Myocyte (in vitro differentiated cells): ENCODE measurements around the gene SERINC4. TPM values are rescaled to one million over a fixed set of nuclear protein-coding genes. Genes with fewer than 3 reads are reported as not detected.
"Not testable (repeated sequence)": the region's sequence is repeated elsewhere in the genome, so short reads cannot be mapped to it uniquely, and the experiment has no call there.

Experiments used
- DNase-seq: peaks from one replicate; pipeline ENCODE4 v3.0.0-alpha.2; 2012; ENCODE audit warnings: low read depth
- polyA plus RNA-seq: library from polyadenylated mRNA; unstranded; fragments of >200 nt; gene quantifications from one replicate; pipeline ENCODE4 v1.2.1, GENCODE V29; 2012; ENCODE audit warnings: missing spikeins
- total RNA-seq: library from RNA; depleted of rRNA; stranded (reverse); fragments of >200 nt; gene quantifications from 2 replicates; pipeline ENCODE4 v1.2.3, GENCODE V29; 2014

SERINC4 gene
- total RNA-seq, result 0.10 TPM in 1 of 2 replicates, not detected in the other
- 0.09 TPM for polyA plus RNA-seq

- DNase-seq, result no peak
These were observed at the start of gene SERINC4 for GRCh38 chr15:43799945-43800285. SERINC4 (minus strand) TSS chr15:43800220; CDS start chr15:43799986, 234 bp downstream.

GRCh38 chr15:43845421-43845820, 45.4 kb upstream of the SERINC4 start:
- no peak for DNase-seq

DNA sequence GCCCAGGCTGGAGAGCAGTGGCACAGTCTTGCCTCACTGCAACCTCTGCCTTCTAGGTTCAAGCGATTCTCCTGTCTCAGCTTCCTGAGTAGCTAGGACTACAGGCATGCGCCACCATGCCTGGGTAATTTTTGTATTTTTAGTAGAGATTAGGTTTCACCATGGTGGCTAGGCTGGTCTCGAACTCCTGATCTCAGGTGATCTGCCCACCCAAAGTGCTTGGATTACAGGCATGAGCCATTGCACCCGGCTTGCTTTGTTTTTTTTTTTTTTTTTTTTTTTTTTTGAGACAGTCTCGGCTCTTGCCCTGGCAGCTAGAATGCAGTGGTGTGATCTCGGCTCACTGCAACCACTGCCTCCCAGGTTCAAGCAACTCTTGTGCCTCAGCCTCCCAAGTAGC, 32.5 kb upstream of the SERINC4 start:
- not testable (repeated sequence) for DNase-seq

DNA sequence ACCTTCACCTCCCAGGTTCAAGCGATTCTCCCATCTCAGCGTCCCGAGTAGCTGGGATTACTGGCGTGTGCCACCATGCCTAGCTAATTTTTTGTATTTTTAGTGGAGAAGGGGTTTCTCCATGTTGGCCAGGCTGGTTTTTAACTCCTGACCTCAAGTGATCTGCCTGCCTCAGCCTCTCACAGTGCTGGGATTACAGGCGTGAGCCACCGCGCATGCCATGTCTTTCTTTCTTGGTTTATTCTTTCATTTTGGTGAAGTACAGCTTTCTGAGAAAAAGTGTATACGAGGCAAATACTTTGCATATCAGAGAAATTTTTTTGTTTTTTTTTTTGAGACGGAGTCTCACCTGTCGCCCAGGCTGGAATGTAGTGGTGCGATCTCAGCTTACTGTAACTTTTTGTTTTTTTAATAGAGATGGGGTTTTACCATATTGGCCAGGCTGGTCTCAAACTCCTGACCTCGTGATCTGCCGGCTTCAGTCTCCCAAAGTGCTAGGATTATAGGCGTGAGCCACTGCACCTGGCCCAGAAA, 31.6 kb upstream of the SERINC4 start:
- not testable (repeated sequence) for DNase-seq

GRCh38 chr15:43830691-43831275, 30.8 kb upstream of the SERINC4 start:
- DNase-seq, result not testable (repeated sequence)

GRCh38 chr15:43829951-43830540, 30.0 kb upstream of the SERINC4 start:
- not testable (repeated sequence) for DNase-seq

- DNase-seq, result peak; percentile 10
These were observed 28.1 kb upstream of the SERINC4 start for GRCh38 chr15:43828061-43828657.

DNA sequence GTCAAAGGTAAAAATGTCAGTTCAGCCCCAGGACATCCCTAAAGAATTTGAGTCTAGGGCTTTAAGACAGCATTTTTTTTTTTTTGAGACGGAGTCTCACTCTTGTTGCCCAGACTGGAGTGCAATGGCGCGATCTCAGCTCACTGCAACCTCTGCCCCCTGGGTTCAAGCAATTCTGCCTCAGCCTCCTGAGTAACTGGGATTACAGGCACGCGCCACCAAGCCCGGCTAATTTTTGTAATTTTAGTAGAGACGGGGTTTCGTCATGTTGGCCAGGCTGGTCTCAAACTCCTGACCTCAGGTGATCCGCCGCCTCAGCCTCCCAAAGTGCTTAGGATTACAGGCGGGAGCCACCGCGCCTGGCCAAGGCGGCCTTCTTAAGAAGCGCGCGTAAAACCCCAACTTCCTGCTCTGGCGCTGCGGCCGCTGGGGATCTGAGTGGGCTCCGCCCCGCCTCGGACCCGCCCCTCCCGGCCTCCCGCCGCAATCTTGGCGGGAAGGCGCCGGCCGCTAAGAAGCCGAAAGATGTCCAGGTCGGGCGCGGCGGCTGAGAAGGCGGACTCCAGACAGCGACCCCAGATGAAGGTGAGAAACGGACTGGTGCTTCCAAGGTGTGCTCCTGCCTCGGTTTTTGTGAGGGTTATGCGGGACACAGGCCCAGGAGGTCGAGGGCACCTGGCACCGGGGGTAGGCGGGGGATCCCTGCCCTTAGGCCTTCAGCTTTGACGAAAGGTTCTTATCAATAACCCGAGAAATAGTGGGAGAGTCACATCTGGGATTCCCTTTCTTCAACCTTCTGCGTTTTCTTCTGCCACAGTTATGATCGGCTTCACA, 26.7 kb upstream of the SERINC4 start, which contains the start of gene WDR76:
Gene WDR76 (plus strand): TSS at position 495 of the 834 bp plus-strand sequence. CDS start 31 bp downstream, at position 526.
- DNase-seq, result peak; percentile 66

DNA sequence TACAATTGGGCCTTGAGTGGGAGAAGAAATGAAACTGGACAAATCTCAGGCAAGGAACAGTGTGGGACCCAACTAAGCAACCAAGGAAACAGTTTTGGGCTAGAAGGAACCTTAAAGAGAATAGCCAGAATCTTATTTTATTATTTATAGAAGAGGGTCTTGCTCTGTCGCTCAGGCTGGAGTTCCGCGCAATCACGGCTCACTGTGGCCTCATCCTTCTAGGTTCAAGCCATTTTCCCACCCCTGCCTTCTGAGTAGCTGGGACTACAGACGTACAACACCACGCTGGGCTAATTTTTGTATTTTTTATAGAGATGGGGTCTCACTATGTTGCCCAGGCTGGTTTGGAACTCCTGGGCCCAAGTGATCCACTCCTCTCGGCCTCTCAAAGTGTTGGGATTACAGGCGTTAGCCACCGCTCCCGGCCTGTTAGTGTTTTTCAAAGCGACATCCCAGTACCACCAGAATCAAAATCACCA, 26.0 kb upstream of the SERINC4 start:
- no peak for DNase-seq

GRCh38 chr15:43825305-43825704, 25.3 kb upstream of the SERINC4 start:
- DNase-seq, result not testable (repeated sequence)

- DNase-seq, result peak; percentile 97
These were observed 24.6 kb upstream of the SERINC4 start, which contains the start of gene MFAP1 for GRCh38 chr15:43824302-43825246. MFAP1 (minus strand) TSS chr15:43824690; CDS start chr15:43824569, 121 bp downstream.

- no peak for DNase-seq
These were observed 21.5 kb upstream of the SERINC4 start for GRCh38 chr15:43821505-43821904.

GRCh38 chr15:43815064-43815463, 15.0 kb upstream of the SERINC4 start:
- not testable (repeated sequence) for DNase-seq

- DNase-seq, result no peak
These were observed 9.1 kb upstream of the SERINC4 start for GRCh38 chr15:43808960-43809678.

DNA sequence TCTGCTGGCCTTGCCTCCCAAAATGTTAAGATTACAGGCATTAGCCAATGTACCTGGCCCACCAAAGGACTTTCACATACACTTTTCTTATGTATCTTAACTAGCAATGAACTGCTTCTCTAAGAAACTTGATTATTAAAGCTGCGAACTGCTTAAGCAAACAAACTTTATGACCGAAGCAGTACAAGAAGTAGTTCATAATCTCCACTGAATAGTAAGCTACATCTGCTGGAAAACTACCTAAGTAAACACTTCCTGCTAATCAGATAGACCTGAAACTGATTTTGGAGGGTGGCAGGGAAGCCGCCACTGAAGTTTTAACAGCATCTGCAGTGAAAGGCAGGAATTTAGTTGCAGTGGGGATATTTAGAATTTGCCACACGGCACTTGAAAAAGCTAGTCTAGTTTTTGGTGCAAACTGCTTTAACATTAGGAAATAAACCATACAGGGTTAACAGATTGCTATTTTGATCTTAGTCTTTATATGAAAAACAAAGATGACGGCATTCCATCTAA, 8.5 kb upstream of the SERINC4 start:
- DNase-seq, result no peak

DNA sequence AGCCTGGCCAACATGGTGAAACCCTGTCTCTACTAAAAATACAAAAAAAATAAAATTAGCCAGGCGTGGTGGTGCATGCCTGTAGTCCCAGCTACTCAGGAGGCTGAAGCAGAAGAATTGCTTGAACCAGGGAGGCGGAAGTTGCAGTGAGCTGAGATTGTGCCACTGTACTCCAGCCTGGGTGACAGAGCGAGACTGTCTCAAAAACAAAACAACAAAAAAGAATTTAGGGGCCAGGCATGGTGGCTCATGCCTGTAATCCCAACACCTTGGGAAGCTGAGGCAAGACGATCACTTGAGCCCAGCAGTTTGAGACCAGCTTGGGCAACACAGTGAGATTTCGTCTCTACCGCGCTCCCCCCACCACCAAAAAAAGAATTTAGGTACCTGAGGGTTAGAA, 2.7 kb upstream of the SERINC4 start:
- DNase-seq, result not testable (repeated sequence)

DNA sequence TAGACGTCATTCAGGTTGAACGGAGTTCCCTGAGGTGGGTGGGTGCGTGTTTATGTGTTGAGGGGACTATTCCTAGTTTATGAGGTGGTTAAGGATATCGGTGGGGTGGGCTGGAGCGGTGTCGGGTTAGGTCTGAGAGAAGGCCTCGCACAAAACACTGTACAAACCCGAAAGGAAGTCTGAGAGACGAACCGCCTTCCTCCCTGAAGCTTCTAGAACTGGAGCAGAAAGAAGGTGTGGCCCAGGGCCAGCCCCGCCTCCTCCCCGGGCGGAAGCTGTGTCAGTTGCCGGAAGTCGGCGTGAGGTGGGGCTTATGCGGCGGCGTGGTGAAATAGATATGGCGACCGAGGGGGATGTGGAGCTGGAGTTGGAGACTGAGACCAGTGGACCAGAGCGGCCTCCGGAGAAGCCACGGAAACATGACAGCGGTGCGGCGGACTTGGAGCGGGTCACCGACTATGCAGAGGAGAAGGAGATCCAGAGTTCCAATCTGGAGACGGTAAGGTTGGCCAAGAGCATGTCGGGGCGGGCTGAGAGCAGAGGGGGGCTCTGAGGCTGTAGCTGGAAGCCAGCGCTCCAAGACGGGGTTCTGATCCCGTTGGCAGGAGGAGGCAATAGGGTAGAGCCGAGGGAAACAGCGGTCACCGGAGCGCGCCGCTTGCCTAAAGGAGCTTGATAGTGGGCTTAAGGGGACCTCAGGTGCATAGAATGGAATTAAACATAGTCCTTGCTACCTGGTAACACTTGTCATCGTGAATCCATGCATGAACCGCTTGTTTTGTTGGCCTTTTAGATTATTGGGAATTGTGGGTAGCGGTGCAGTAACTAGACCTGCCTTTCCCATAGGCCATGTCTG, 494 bp upstream of the SERINC4 start, which contains the start of gene HYPK:
Gene HYPK (plus strand): TSS at position 314 of the 856 bp plus-strand sequence. CDS start 24 bp downstream, at position 338.
- DNase-seq, result peak; percentile 90
